Islet precursor cell (in vitro differentiated cells): Measurements from ENCODE around the gene TRIM54.

Source experiments
- DNase-seq: peaks from one replicate; pipeline ENCODE4 v3.0.0-alpha.2; 2018

Gene TRIM54

GRCh38 chr2:27281855-27282559, at the start of gene TRIM54:
Gene TRIM54, plus strand, starts transcription at chr2:27282429. Its CDS starts 303 bp downstream, at chr2:27282732.
- DNase-seq, result peak; percentile 63

- no peak for DNase-seq
Observed at GRCh38 chr2:27233341-27233740, 48.9 kb upstream of the TRIM54 start.

- no peak for DNase-seq
Observed at GRCh38 chr2:27236136-27236535, 46.1 kb upstream of the TRIM54 start.

- no peak for DNase-seq
Observed at GRCh38 chr2:27236626-27237025, 45.6 kb upstream of the TRIM54 start.

GRCh38 chr2:27237341-27237945, 44.8 kb upstream of the TRIM54 start:
- DNase-seq, result no peak

- DNase-seq, result no peak
Observed at GRCh38 chr2:27238976-27239375, 43.3 kb upstream of the TRIM54 start.

- DNase-seq, result no peak
Observed at GRCh38 chr2:27240406-27240805, 41.8 kb upstream of the TRIM54 start.

GRCh38 chr2:27241761-27242613, 40.2 kb upstream of the TRIM54 start:
- DNase-seq, result no peak

GRCh38 chr2:27242614-27242951, 39.6 kb upstream of the TRIM54 start:
- no peak for DNase-seq

GRCh38 chr2:27243391-27244130, 38.7 kb upstream of the TRIM54 start:
- no peak for DNase-seq

- DNase-seq, result no peak
Observed at GRCh38 chr2:27245116-27245515, 37.1 kb upstream of the TRIM54 start.

GRCh38 chr2:27245626-27246025, 36.6 kb upstream of the TRIM54 start:
- DNase-seq, result no peak

- no peak for DNase-seq
Observed at GRCh38 chr2:27247893-27248292, 34.3 kb upstream of the TRIM54 start.

GRCh38 chr2:27249159-27249890, 32.9 kb upstream of the TRIM54 start:
- no peak for DNase-seq

GRCh38 chr2:27249891-27250651, 32.2 kb upstream of the TRIM54 start:
- peak; percentile 88 for DNase-seq

GRCh38 chr2:27250652-27251379, 31.4 kb upstream of the TRIM54 start:
- no peak for DNase-seq

- no peak for DNase-seq
Observed at GRCh38 chr2:27251766-27252165, 30.5 kb upstream of the TRIM54 start.

GRCh38 chr2:27255187-27255586, 27.0 kb upstream of the TRIM54 start:
- no peak for DNase-seq

GRCh38 chr2:27255660-27256059, 26.6 kb upstream of the TRIM54 start:
- DNase-seq, result no peak

GRCh38 chr2:27256855-27257454, 25.3 kb upstream of the TRIM54 start:
- DNase-seq, result no peak

GRCh38 chr2:27258051-27258450, 24.2 kb upstream of the TRIM54 start:
- no peak for DNase-seq
